ENCODE measurements around the gene MRPL32. TPM values are rescaled to one million over a fixed set of nuclear protein-coding genes. Genes with fewer than 3 reads are reported as not detected.
A peak's percentile ranks its signal among the peaks of the same experiment; 100 is the strongest.

Gene MRPL32
- total RNA-seq, 6 donors from 2014 or later: 21.0 to 63.9 (median 42.3) TPM

DNA sequence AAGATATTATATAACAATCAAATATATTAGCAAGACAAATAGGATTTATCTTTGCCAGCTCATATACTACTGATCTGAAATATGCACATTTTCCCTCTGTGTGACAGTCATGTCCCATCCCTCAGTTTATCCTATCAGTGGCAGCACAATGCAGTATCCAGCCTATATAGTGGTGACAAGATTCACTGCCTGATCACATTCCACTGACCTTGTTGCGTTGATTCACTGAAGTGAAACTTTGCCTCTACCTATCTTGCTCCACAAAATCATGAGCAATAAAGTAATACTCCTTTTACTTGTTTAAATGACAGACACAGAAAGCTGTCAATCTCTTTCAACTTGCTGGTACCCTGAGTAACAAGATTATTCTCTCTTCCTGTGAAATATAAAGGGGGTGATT, 6.5 kb upstream of the MRPL32 start:
- WGBS, 2 donors: 95 to 100% methylated on average over 1 of the region's 1 CpG
- H3K27ac ChIP-seq: no peak overlapping the region
- H3K4me1 ChIP-seq: peaks cover 17 to 29% (median 22%) of the 10 kb centered on the region in 4 donors
- no peak for ATAC-seq (ENCODE audit: low FRiP score in 2 of 2)
- TF ChIP-seq POLR2AphosphoS5 (IDR thresholded peaks at IDR 0.05) (no peak), EP300 (IDR thresholded peaks at IDR 0.05) (no peak), POLR2A (IDR thresholded peaks at IDR 0.05) (no peak)
- TF ChIP-seq, protein P1, sequence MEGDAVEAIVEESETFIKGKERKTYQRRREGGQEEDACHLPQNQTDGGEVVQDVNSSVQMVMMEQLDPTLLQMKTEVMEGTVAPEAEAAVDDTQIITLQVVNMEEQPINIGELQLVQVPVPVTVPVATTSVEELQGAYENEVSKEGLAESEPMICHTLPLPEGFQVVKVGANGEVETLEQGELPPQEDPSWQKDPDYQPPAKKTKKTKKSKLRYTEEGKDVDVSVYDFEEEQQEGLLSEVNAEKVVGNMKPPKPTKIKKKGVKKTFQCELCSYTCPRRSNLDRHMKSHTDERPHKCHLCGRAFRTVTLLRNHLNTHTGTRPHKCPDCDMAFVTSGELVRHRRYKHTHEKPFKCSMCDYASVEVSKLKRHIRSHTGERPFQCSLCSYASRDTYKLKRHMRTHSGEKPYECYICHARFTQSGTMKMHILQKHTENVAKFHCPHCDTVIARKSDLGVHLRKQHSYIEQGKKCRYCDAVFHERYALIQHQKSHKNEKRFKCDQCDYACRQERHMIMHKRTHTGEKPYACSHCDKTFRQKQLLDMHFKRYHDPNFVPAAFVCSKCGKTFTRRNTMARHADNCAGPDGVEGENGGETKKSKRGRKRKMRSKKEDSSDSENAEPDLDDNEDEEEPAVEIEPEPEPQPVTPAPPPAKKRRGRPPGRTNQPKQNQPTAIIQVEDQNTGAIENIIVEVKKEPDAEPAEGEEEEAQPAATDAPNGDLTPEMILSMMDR (IDR thresholded peaks at IDR 0.05): no peak
- no peaks in the 10 kb centered on the region for H3K27me3 ChIP-seq
- no peak for DNase-seq
- no peak overlapping the region for H3K4me3 ChIP-seq
- H3K36me3 ChIP-seq: peaks cover 25 to 70% (median 40%) of the 10 kb centered on the region in 4 donors
- no peaks in the 10 kb centered on the region for H3K9me3 ChIP-seq

DNA sequence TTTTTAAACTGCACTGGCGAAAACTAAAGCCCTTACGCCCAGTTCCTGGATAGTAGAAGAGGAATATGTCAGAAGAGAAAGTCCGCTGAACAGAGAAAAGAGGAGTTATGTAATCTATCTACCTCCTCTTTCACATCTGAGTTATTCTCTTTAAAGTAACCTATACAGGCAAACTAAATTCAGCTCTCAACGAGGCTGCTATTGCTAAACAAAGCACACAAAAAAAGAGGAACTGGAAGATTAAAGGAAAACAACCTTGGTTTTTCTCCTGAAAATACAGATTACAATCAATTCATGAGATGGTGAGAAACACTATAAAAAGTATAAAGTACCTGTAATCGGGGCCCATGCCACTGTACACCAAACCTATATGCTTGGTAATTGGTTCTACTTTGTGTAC, 6.0 kb upstream of the MRPL32 start:
- H3K4me1 ChIP-seq: peaks cover 22 to 34% (median 27%) of the 10 kb centered on the region in 4 donors
- no peak overlapping the region for H3K27ac ChIP-seq
- DNase-seq (no peak), ATAC-seq (ENCODE audit: low FRiP score in 2 of 2) (no peak)
- TF ChIP-seq POLR2AphosphoS5 (IDR thresholded peaks at IDR 0.05) (no peak), POLR2A (IDR thresholded peaks at IDR 0.05) (no peak), EP300 (IDR thresholded peaks at IDR 0.05) (no peak)
- TF ChIP-seq, protein P1 (IDR thresholded peaks at IDR 0.05): no peak
- peaks cover 20 to 64% (median 36%) of the 10 kb centered on the region in 4 donors for H3K36me3 ChIP-seq
- 67 to 81% methylated on average over 5 of the region's 5 CpGs for WGBS, 2 donors
- H3K27me3 ChIP-seq: no peaks in the 10 kb centered on the region
- no peak overlapping the region for H3K4me3 ChIP-seq
- no peaks in the 10 kb centered on the region for H3K9me3 ChIP-seq

DNA sequence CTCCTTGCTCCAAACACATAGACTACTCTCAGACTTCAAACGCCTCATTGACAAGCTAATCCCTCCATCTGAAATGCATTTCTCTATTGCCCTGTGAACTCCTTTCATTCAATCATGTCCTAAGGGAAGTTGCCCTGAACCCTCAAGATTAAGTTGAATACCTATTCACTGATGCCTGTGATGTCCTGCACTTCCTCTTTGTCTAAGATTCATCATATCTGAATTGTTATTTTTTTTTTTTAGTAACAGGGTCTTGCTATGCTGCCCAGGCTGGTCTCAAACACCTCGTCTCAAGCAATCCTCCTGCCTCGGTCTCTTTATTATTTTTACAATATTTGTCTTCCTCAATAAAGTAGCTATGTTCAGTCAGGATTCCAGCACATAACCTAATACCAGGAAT, 3.4 kb upstream of the MRPL32 start:
- Histone ChIP-seq H3K27me3 (no peaks in the 10 kb centered on the region), H3K9me3 (no peaks in the 10 kb centered on the region), H3K36me3 (peaks cover 9 to 39% (median 21%) of the 10 kb centered on the region in 4 donors), H3K27ac (no peak overlapping the region), H3K4me3 (no peak overlapping the region), H3K4me1 (peaks cover 30 to 46% (median 36%) of the 10 kb centered on the region in 4 donors)
- TF ChIP-seq POLR2AphosphoS5 (IDR thresholded peaks at IDR 0.05) (no peak), POLR2A (IDR thresholded peaks at IDR 0.05) (no peak)
- TF ChIP-seq, protein P1 (IDR thresholded peaks at IDR 0.05): no peak
- 58 to 85% methylated on average over 3 of the region's 3 CpGs for WGBS, 2 donors
- ATAC-seq (ENCODE audit: low FRiP score in 2 of 2) (no peak), DNase-seq (no peak)

DNA sequence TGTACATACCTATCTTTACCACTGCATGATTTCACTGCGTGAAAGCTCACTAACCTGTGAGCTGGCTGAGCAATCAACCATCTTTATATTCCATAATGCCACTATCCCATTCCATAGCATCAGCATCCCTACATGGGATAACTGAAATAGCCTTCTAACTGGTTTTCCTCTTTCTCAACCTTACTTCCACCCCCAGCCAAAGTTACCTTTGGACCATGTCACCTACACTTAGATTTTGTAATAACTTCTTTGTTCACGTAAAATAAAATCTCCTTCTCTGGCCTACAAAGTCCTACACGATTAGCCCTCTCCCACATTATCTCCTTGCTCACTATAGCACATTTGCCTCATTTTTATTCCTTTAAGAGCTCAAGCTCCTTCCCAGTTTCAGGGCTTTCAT, 2.7 kb upstream of the MRPL32 start:
- Histone ChIP-seq H3K27ac (no peak overlapping the region), H3K27me3 (no peaks in the 10 kb centered on the region), H3K4me3 (no peak overlapping the region), H3K4me1 (peaks cover 31 to 53% (median 42%) of the 10 kb centered on the region in 4 donors), H3K36me3 (peaks cover 9 to 32% (median 18%) of the 10 kb centered on the region in 4 donors), H3K9me3 (no peaks in the 10 kb centered on the region)
- WGBS, 2 donors: 61 to 62% methylated on average over 3 of the region's 3 CpGs
- TF ChIP-seq POLR2A (IDR thresholded peaks at IDR 0.05): no peak
- TF ChIP-seq POLR2AphosphoS5 (IDR thresholded peaks at IDR 0.05): no peak
- TF ChIP-seq, protein P1 (IDR thresholded peaks at IDR 0.05): no peak
- no peak for TF ChIP-seq EP300 (IDR thresholded peaks at IDR 0.05)
- no peak for ATAC-seq (ENCODE audit: low FRiP score in 2 of 2)
- no peak for DNase-seq

DNA sequence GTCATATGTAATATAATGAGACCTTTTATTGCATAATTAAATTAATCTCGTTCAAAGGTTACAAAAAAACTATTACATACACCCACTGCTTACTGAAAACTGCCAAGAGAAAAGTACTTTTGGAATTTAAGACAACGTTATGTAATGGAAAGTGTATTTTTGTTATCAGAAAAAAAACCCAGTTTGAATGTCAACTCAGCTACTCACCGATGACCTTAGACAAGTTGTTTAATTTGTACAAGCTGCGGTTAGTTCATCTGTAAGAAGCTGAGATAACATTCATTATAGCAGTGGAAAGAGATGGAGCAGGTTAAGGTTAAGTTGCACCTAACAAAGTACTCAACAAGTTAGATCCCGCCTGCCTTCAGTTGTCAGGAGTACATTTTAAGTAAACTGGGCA, 1.3 kb upstream of the MRPL32 start:
- Histone ChIP-seq H3K4me3 (peak overlapping the region; percentile 65 to 97 (median 84)), H3K9me3 (no peaks in the 10 kb centered on the region), H3K27ac (peak overlapping the region in 2 of 4 donors; percentile 87 to 89), H3K36me3 (peaks cover 12 to 29% (median 17%) of the 10 kb centered on the region in 4 donors), H3K27me3 (no peaks in the 10 kb centered on the region), H3K4me1 (peaks cover 31 to 59% (median 44%) of the 10 kb centered on the region in 4 donors)
- WGBS, 2 donors: 18 to 24% methylated on average over 5 of the region's 5 CpGs
- ATAC-seq (ENCODE audit: low FRiP score in 2 of 2): no peak
- no peak for TF ChIP-seq POLR2A (IDR thresholded peaks at IDR 0.05)
- TF ChIP-seq, protein P1 (IDR thresholded peaks at IDR 0.05): no peak
- TF ChIP-seq POLR2AphosphoS5 (IDR thresholded peaks at IDR 0.05): no peak
- DNase-seq: no peak
